ENCODE measurements around the gene FCHSD1.

FCHSD1 gene

GRCh38 chr5:141657937-141658545 lies 6.8 kb upstream of the FCHSD1 start:
- TF ChIP-seq, protein P1, sequence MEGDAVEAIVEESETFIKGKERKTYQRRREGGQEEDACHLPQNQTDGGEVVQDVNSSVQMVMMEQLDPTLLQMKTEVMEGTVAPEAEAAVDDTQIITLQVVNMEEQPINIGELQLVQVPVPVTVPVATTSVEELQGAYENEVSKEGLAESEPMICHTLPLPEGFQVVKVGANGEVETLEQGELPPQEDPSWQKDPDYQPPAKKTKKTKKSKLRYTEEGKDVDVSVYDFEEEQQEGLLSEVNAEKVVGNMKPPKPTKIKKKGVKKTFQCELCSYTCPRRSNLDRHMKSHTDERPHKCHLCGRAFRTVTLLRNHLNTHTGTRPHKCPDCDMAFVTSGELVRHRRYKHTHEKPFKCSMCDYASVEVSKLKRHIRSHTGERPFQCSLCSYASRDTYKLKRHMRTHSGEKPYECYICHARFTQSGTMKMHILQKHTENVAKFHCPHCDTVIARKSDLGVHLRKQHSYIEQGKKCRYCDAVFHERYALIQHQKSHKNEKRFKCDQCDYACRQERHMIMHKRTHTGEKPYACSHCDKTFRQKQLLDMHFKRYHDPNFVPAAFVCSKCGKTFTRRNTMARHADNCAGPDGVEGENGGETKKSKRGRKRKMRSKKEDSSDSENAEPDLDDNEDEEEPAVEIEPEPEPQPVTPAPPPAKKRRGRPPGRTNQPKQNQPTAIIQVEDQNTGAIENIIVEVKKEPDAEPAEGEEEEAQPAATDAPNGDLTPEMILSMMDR (conservative IDR thresholded peaks at IDR 0.05; ENCODE audit: low read depth): no peak
- ChIA-PET POLR2A (ENCODE audit: low non-redundant PET) (interaction anchor here (0.5 kb wide), 1 partner anchor 340 kb away, joined by 6 read pairs; no protein-coding TSS in a partner anchor), CTCF (interaction anchor here (0.6 to 2.0 kb wide), 3 partner anchors 11 to 221 kb away, joined by 3 to 5 read pairs (median 3); no protein-coding TSS in a partner anchor)
- H3K27ac ChIP-seq: no peak overlapping the region
- DNase-seq (ENCODE audit: low spot score): peak; percentile 92

DNA sequence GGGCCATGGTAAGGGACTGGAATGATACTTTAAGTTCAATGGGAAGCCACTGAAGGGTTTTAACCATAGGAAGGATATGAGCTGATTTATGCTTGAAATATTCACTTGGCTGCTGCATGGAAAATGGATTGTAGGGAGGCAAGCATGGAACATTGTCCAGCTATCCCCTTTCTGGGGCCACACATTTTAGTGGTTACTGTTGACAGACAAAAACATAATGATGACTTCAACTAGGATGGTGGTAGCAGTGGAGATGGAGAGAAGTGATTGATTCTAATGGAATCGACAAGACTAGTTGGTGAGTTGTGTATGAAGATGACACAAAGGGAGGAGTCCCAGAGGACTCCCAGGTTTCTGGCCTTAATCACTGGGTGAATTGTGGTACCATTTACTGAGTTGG lies 6.2 kb upstream of the FCHSD1 start:
- CTCF ChIA-PET: interaction anchor here (1.2 kb wide), 1 partner anchor 12 kb away, joined by 3 read pairs; no protein-coding TSS in a partner anchor
- no peak overlapping the region for H3K27ac ChIP-seq
- POLR2A ChIA-PET (ENCODE audit: low non-redundant PET): no interaction called here
- TF ChIP-seq, protein P1 (conservative IDR thresholded peaks at IDR 0.05; ENCODE audit: low read depth): no peak
- DNase-seq (ENCODE audit: low spot score): no peak

GRCh38 chr5:141656396-141656795 lies 5.2 kb upstream of the FCHSD1 start:
- no peak overlapping the region for H3K27ac ChIP-seq
- TF ChIP-seq, protein P1 (conservative IDR thresholded peaks at IDR 0.05; ENCODE audit: low read depth): no peak
- CTCF ChIA-PET: no interaction called here
- POLR2A ChIA-PET (ENCODE audit: low non-redundant PET): no interaction called here
- no peak for DNase-seq (ENCODE audit: low spot score)

- POLR2A ChIA-PET (ENCODE audit: low non-redundant PET): no interaction called here
- CTCF ChIA-PET: interaction anchor here (0.6 kb wide), 1 partner anchor 11 kb away, joined by 5 read pairs; no protein-coding TSS in a partner anchor
- no peak overlapping the region for H3K27ac ChIP-seq
- TF ChIP-seq, protein P1 (conservative IDR thresholded peaks at IDR 0.05; ENCODE audit: low read depth): no peak
- no peak for DNase-seq (ENCODE audit: low spot score)
Observed at GRCh38 chr5:141655020-141655419, 3.8 kb upstream of the FCHSD1 start.

DNA sequence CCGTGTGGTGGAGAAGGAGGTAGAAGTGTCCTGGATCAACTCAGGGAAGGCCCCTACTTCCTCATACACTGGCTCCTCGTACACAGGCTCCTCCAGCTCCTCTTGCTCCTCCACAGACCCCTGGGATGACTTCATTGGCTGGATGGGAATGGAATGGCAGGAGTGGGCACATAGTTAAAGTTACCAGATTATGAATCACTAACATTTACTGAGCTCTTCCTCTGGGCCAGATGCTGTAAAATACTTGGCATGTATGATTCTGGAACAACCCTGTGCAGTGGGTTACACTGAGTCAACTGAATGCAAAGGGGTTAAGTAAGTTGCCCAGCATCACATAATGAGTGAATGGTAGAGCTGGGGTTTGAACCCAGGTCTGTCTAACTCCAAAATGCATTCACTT lies 3.1 kb upstream of the FCHSD1 start:
- TF ChIP-seq, protein P1 (conservative IDR thresholded peaks at IDR 0.05; ENCODE audit: low read depth): no peak
- H3K27ac ChIP-seq: no peak overlapping the region
- no peak for DNase-seq (ENCODE audit: low spot score)
- POLR2A ChIA-PET (ENCODE audit: low non-redundant PET): no interaction called here
- CTCF ChIA-PET: interaction anchor here (0.6 to 1.0 kb wide), 4 partner anchors 10 to 262 kb away, joined by 3 to 7 read pairs (median 4); no protein-coding TSS in a partner anchor

GRCh38 chr5:141651728-141652105 lies 499 bp upstream of the FCHSD1 start:
- H3K27ac ChIP-seq: peak overlapping the region; percentile 46
- ChIA-PET POLR2A (ENCODE audit: low non-redundant PET) (no interaction called here), CTCF (interaction anchor here (0.6 to 3.0 kb wide), 3 partner anchors 13 to 255 kb away, joined by 4 to 11 read pairs (median 5); no protein-coding TSS in a partner anchor)
- peak; percentile 61 for DNase-seq (ENCODE audit: low spot score)
- TF ChIP-seq, protein P1 (conservative IDR thresholded peaks at IDR 0.05; ENCODE audit: low read depth): no peak

Measured in RWPE1 (cell line).